HL-60/S4 (cell line): ENCODE results near the gene TIMM13.
"Not testable (repeated sequence)": the region's sequence is repeated elsewhere in the genome, so short reads cannot be mapped to it uniquely, and the experiment has no call there.

Experiments used
- in situ Hi-C: fragments of 300-500 bp; cut with MboI; formaldehyde crosslinking; loops from 2 replicates; pipeline ENCODE4 v1.14.3; 2022; ENCODE audit warnings: low sequenced_read_pairs

Gene TIMM13

DNA sequence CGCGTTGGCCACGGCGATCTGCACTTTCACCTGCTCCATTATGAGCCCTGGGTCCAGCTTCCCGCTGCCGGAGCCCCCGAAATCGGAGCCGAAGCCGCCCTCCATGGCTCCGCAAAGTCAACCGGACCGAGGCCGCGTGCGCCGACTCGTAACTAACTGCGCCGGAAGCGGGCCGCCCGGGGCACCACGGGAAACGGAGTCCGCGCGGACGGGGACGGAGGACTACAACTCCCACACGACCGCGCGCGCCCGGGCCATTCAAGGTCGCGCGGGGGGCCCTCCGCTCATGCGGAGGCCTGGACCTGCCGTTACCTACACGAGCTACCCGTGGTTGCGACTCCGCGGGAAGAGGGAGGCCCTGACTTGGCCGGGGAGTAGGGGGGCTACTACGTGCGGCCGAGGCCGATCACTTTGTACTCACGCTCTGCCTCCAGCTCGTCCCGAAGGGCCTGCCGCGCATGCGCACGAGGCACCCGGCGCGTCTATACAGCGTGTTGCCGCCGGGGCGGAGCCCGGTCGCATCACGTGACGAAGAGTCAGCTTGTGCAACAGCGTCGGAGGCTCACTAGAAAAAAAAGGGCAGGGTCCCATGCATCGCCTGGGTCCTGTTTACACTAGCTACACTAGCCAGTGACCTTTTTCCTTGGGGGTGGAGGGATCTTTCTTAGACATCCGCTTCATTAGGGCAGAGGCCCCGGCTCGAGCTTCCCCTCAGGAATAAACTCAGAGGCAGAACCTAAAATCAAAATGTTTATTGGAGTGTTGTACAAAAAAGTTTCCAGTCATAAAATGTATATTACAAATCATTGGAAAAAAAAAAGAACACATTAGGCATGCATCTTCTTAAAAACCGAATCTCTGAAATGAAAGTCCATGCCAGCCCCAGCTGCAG is at the start of gene TIMM13:
TSS of gene TIMM13 (minus strand) at position 158 of the 892 bp plus-strand sequence. CDS start at position 105, 53 bp downstream.
- in situ Hi-C loops: no loop called here

DNA sequence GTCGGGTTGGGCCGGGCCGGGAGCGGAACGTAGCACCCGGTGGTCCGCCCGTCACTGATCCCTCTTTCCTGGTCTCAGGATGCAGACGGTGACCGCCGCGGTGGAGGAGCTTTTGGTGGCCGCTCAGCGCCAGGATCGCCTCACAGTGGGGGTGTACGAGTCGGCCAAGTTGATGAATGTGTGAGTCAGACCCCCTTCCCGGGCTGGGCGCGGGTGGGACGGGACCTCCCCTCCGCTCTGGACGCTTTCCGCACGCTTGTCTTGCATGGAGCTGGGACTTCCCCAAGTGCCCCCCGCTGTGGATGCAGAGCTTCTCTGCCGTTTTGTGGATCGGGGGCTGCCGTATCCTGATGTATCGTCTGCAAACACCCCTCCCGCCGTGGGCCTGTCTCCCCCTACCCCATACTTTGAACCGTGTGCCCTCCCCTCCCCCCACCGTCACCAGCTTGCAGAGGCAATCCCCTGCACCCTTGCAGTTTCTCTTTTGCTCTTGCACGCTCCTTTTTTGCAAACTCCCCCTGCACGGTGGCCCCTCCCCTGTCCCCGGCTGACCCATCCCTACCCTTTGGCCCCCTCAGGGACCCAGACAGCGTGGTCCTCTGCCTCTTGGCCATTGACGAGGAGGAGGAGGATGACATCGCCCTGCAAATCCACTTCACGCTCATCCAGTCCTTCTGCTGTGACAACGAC is 49.2 kb upstream of the TIMM13 start:
- in situ Hi-C loops: loop anchor here (5.0 kb wide), 1 partner anchor 141 kb away; no protein-coding TSS in a partner anchor

DNA sequence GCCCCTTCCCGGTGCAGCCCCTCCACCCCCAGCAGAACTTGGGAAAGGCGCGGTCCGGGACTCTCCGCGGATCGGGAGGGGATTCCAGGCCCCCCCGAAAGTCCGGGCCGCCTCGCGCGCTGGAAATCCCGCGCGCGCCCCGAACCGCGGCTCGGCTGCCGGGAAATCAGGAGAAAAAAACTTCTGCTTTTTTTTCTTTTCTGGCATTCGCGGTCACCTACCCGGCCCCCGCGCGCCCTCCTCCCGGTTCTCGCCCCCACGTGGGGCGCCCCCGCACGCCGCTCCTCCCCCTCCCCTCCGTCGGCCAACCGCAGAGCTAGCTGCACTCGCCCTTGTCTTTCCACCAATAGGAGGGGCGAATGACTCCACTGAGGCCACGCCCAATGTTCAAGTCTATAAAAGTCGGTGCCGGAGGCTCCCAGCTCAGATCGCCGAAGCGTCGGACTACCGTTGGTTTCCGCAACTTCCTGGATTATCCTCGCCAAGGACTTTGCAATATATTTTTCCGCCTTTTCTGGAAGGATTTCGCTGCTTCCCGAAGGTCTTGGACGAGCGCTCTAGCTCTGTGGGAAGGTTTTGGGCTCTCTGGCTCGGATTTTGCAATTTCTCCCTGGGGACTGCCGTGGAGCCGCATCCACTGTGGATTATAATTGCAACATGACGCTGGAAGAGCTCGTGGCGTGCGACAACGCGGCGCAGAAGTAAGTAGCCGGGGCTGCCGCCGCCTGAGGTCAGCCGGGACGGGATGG is 48.5 kb upstream of the TIMM13 start, which contains the start of gene GADD45B:
TSS of gene GADD45B (plus strand) at position 426 of the 749 bp plus-strand sequence. CDS start at position 658, 232 bp downstream.
- in situ Hi-C loops: loop anchor here (5.0 kb wide), 1 partner anchor 141 kb away; no protein-coding TSS in a partner anchor

DNA sequence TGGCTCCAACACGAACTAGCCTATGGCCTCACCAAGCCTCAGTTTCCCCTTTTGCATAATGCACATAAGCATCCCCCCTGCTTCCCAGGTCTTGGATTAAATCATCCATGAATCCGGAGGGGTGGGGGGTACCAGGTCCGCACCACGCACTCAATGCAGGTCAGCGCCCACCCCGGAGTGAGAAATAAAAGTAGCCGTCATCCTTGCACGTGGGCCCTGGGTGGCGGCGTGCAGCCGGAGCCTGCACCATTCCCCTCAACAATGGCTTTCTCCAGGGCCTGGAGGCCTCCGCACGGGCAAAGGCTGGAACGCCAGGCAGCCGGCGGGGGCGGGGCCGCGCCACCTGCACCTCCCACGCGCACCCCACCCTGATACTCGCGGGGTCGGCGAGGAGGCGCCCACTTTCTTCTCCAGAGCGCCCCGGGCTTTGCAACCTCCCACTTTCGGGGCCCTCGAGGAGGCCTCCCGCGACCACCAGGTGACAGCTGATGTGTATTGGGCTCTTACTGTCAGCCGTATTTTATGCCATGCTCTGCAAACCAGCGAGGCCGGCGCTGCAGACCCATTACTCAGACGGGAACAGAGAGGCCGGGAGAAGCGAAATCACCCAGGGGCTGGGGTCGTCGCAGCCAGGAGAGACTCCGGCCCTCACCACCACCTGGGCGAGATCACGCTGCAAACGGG is 47.8 kb upstream of the TIMM13 start:
- in situ Hi-C loops: loop anchor here (5.0 kb wide), 1 partner anchor 142 kb away; no protein-coding TSS in a partner anchor

GRCh38 chr19:2474232-2475017 is 47.0 kb upstream of the TIMM13 start:
- in situ Hi-C loops: loop anchor here (5.0 kb wide), 1 partner anchor 143 kb away; no protein-coding TSS in a partner anchor

DNA sequence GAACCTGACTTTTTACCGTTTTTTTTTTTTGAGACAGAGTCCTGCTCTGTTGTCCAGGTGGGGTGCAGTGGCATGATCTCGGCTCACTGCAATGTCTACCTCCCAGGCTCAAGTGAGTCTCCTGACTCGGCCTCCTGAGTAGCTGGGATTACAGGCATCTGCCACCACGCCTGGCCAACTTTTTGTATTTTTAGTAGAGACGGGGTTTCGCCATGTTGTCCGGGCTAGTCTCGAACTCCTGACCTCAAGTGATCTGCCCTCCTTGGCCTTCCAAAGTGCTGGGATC is 42.5 kb upstream of the TIMM13 start:
- in situ Hi-C loops: not testable (repeated sequence)

DNA sequence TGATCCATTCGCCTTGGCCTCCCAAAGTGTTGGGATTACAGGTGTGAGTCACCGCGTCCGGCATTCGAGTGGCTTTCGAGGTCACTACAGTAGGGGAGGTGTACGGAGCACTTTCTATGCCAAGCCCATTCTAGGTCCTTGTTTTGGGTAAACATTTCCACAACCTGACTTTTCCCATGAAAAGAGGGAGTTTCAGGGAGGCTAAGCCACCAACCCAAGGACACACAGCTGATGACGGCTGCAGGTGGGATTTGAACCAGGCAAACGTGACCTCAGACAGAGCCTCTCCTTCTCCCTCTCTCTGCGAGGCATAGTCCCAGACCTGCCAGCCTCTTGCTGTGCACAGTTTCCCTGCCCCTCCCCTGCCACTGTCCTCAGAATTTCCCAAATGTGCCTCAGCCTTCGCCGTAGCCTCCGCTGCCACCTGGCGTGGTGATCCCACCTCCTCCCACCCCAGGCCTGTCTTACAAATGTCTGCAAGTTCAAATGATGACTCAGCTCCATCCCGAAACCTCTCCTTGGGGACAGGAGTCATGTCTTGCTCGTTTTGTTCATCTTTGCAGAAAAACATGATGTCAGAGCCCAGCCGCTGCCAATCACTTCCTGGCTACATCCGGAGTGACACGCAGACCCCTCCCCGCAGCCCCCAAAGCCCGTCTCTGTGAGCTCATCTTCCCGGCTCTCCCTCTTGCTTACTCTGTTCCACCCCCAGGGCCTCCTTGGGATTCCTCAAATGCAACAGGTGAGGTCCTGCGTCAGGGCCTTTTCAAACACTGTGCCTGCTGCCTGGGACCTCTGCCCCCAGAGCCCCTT is 41.9 kb upstream of the TIMM13 start:
- in situ Hi-C loops: no loop called here

DNA sequence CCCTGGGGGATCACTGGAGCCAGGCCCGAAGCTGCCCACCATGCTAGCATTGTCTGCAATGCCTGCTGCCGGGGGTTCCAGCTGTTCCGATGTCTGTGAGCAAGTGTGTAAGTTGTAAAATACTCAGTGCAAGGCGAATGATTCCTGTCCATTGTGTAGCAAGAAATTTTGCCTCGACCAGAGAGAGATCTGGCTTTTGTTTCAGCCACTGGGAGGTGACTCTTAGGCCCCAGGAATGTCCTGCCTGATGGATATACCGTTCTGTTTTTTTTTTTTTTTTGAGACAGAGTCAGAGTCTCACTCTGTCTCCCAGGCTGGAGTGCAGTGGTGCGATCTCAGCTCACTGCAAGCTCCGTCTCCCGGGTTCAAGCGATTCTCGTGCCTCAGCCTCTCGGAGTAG is 41.2 kb upstream of the TIMM13 start:
- in situ Hi-C loops: no loop called here

DNA sequence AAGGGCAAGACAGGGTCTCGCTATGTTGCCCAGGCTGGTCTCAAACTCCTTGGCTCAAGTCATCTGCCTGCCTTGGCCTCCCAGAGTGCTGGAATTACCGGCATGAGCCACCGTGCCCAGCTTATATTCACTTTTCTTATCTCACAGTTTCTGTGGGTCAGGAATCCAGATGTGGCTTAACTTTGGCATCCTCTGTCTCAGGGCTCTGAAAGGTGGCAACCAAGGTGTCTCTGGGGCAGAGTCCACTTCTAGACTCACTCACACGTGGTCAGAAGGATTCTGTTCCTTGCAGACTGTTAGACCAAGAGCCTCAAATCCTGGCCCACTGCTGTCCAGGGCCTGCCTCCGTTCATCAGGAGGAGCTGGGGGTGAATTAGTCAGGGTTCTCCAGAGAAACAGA is 37.0 kb upstream of the TIMM13 start:
- in situ Hi-C loops: no loop called here

DNA sequence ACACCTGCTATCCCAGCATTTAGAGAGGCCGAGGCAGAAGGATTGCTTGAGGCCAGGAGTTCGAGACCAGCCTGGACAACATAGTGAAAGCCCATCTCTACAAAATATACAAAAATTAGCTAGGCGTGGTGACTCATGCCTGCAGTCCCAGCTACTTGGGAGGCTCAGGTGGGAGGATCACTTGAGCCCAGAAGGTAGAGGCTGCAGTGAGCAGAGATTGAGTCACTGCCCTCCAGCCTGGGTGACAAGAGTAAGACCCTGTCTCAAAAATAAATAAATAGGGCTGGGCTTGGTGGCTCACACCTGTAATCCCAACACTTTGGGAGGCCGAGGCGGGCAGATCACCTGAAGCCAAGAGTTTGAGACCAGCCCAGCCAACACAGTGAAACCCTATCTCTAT is 36.3 kb upstream of the TIMM13 start:
- in situ Hi-C loops: not testable (repeated sequence)

GRCh38 chr19:2462635-2463421 is 35.4 kb upstream of the TIMM13 start:
- in situ Hi-C loops: no loop called here

DNA sequence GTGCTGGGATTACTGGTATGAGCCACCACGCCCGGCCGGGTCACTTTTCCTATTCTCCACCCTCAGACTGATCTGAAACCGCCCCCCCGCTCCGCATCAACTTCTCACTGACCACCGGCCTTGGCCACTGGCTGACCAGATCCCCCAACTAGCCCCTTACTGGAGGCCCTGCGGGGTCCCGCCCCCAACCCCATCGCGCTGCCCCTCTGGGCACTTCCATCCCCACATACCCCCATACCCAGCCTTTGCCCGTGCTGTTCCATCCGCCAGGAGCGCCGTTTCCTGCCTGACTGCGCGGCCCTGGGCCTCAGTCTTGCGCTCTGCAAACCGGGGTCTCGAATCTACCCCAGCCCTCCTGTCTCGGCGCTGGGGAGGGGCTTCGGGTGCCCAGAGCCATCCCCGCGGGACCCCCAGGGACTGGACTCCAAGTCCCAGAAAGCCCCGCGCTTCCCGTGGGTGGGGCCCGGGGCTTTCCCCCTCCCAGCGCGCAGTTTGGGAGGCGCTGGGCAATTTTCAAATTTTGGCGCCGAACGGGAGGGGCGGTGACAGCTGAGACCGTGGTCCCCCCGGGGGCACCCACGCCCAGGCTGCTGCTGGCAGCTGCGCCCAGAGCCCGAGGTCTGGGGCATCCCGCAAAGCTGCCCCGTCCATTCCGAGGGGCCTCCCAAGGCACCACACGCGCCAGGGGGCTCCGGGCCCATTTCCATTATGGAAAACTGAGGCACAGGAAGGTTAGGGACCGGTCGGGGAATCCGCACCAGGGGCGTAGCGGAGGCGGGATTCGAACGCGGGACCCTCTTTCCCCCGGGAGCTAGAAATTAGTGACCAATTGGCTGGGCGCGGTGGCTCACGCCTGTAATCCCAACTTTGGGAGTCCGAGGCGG is 34.6 kb upstream of the TIMM13 start:
- in situ Hi-C loops: no loop called here

GRCh38 chr19:2460245-2460644 is 32.9 kb upstream of the TIMM13 start:
- in situ Hi-C loops: no loop called here

DNA sequence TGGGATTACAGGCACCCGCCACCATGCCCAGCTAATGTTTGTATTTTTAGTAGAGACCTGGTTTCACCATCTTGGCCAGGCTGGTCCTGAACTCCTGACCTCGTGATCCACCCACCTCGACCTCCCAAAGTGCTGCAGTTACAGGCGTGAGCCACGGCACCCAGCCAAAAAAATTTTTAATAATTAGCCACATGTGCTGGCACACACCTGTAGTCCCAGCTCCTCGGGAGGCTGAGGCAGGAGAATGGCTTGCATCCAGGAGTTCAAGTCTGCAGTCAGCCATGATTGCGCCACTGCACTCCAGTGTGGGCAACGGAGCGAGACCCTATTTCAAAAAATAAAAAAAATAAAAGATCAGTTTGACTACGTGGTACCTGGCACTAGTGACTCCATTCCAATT is 31.4 kb upstream of the TIMM13 start:
- in situ Hi-C loops: not testable (repeated sequence)

- in situ Hi-C loops: no loop called here
Measured at GRCh38 chr19:2458054-2458453, 30.7 kb upstream of the TIMM13 start.

GRCh38 chr19:2457394-2458037 is 30.1 kb upstream of the TIMM13 start:
- in situ Hi-C loops: no loop called here
